Stimulated activated CD4-positive, alpha-beta T cell treated with anti-CD3 and anti-CD28 coated beads, Interleukin-1b, Interleukin-23, amount 100 ng/mL, for 48 hours (primary cell): ENCODE results near the gene CCDC97.
"Not testable (repeated sequence)": the region's sequence is repeated elsewhere in the genome, so short reads cannot be mapped to it uniquely, and the experiment has no call there.

Source experiments
- DNase-seq: peaks from one replicate; pipeline ENCODE4 v3.0.0-alpha.2; 2020

The CCDC97 gene

DNA sequence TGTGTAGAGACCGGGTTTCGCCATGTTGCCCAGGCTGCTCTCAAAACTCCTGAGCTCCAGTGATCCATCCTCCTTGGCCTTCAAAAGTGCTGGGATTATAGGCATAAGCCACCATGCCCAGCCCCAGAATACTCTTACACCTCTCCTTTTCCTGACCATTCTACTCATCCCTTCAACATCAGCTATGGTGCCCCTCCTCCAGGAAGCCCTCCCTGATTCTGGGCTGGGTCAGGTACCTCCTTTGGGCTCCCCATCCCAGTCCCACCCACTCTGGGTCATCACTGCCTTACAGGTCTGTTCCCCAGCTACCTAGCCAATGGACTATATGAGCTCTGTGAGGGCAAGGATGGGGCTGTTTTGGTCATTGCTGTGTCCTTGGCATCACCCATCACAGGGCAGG is 34.2 kb downstream of the CCDC97 start:
- DNase-seq, result no peak

- DNase-seq, result not testable (repeated sequence)
Measured at GRCh38 chr19:41346916-41347315, 36.9 kb downstream of the CCDC97 start.

DNA sequence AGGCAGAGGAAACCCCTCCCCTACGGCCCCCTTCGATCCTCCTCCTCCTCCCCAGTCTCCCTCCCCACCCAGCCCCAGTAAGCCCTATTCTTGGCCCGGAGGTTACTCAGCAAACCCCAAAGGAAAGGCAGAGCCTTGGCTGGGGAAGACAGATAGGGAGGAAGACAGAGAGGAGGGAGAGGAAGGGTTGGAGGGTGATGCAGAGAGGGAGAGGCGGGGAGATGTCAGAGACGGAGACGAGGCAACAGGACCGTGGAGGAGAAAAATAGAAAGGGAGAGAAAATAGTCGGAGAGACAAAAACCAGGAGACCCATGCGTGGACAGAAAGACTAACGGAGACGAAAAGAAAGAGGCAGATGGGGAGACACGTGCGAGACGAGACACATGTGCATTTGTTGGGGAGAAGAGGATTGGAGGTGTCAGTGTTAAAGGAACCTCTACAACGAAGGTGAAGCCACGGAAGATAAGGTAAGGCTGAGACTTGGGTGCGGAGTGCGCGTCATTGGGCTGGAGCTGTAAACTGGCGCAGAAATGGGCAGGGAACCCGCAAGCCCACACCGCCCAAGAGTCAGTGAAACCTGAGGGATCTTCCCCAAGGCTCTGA is 40.9 kb downstream of the CCDC97 start:
- DNase-seq, result no peak

DNA sequence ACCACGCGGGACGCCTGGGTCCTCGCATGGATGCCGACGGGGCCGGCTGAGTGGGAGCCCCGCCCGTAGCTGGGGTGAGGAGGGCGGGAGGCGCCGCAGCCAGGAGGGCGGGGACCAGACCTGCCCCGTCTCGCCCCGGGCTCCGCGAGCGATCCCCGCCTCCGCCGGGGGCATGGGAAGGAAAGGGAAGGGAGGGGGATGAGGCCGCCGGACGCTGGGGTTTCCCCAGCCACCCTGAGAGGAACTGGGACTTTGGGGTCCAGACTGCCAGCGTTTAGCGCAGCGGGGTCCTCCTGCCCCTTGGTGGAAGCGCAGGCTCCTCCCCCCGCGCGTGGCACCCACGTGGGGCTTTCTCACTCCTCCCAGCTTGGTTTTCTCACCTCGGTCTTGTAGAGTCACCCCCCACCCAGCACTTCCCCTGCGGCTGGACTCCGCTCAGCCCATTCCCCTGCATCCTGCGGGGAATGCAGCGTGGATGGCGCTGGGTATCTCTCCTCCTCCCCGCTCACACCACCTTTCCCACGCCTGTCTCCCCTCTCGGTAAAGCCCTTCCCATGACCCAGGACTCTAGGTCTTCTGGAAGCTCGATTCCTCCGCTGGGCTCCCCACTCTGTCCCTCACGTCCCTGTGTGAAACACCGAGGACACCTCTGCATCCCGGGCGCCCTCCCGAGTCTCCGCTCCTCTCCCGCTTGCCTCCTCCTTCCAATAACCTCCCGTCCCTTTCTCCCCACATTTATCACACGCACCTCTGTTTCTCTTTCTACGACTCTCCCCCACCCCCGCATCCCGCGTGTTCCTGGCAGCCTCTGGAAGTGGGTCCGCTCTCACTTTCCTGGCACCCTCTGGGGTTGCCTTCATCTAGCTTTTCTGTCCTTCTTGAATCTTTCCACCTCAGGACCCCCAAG is 41.6 kb downstream of the CCDC97 start:
- DNase-seq, result peak; percentile 80

DNA sequence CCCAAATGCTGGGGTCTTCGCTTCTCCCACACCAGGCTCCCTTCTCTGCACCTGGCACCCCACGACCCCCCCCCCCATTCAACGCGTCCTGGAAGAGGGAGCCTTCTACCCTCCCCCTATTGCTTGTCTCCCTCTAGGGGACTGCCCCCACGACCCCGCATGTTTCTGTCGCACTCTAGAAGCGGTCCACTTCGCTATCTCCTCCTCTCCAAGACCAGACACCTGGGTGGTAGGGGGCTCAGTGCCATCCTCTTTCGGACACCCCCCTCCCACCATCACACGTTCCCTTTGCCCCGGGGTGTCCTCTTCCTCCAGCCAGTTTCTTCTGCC is 42.3 kb downstream of the CCDC97 start:
- no peak for DNase-seq

DNA sequence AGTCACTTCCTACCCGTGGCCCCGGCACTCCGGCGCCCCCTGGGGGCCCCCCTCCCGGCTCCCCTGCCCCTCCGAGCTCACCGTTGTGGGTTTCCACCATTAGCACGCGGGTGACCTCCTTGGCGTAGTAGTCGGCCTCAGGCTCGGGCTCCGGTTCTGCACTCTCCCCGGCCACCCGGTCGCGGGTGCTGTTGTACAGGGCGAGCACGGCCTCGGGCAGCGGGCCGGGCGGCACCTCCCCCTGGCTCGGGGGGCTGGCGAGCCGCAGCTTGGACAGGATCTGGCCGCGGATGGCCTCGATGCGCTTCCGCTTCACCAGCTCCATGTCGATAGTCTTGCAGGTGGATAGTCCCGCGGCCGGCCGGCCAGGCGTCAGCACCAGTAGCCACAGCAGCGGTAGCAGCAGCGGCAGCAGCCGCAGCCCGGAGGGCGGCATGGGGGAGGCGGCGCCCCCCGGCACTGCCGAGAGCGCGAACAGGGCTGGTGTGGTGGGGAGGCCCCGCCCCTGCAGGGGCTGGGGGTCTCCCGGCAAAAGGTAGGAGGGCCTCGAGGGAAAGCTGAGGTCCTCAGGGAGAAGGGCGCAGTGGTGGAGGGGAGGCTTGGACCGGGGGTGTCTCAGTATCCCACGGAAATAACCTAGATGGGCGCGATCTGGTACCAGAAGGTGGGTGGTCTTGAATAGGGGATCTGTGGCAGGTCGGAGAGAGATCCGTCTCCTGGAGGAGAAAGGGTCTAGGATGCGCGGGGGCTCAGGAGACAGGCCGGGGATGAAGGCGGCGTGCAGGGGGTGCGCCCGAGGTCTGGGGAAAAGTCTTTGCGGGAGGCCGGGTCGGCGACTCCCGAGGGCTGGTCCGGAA is 42.9 kb downstream of the CCDC97 start:
- peak; percentile 76 for DNase-seq

DNA sequence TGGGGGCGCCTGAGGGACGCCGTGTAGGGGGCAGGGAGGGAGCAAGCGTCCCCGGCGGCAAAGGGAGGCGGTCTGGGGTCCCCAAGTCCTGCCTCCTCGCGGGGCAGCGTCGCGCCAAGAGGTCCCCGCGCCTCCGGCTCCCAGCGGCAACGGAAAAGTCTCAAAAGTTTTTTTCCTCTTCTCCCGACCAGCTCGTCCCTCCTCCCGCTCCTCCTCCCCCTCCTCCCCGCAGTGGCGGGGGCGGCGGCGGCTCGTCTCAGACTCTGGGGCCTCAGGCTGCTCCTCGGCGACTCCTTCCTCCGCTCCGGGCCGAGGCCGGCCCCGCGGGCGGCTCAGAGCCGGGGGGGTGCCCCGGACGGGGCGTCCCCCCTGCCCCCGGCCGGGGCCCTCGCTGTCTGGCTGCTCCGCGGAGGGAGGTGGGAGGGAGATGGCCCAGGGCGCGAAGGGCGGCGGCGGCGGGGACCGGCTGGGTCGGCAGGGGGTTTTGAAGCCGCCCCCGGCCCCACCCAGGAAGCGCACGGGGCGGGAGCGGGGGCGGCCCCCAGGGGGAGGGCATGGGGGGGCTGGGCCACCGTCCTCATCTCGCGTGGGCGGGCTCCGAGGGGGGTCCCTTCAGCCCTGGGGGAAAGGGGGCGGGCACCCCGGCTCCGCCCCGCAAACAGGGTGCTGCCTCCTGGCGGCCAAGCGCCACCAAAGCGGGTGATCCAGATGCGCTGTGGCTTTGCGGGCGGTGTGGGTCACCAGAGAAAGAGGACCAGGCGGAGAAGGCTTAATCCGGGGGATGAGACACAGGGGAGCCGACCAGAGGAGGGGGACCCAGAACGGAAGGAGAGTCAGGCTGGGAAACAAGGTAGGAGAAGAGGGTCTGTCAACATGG is 43.7 kb downstream of the CCDC97 start, which contains the start of gene TGFB1:
Gene TGFB1, minus strand, starts transcription at position 457 of the 877 bp plus-strand sequence. CDS start 878 bp downstream, outside the sequence.
- peak; percentile 88 for DNase-seq

GRCh38 chr19:41354343-41354953 is 44.5 kb downstream of the CCDC97 start:
- no peak for DNase-seq

DNA sequence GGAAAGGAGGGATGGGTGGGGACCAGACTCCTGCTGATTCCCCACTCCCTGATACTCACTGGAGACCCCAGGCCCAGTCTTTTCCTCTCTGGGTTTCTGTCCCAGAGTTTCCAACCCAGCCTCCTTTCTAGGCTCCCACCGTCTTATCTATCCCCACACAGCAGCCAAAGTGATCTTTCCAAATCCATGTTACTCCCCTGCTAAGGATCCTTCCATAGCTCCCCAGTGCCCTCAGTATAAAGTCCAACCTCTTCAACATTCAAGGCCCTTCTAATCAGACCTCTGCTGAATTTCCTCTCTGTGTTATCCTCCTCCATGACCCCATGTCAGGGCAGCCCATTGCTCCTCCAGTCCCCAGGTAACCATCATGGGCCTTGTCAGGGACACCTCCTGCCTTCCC is 45.1 kb downstream of the CCDC97 start:
- no peak for DNase-seq

- no peak for DNase-seq
Measured at GRCh38 chr19:41355802-41356201, 45.8 kb downstream of the CCDC97 start.

DNA sequence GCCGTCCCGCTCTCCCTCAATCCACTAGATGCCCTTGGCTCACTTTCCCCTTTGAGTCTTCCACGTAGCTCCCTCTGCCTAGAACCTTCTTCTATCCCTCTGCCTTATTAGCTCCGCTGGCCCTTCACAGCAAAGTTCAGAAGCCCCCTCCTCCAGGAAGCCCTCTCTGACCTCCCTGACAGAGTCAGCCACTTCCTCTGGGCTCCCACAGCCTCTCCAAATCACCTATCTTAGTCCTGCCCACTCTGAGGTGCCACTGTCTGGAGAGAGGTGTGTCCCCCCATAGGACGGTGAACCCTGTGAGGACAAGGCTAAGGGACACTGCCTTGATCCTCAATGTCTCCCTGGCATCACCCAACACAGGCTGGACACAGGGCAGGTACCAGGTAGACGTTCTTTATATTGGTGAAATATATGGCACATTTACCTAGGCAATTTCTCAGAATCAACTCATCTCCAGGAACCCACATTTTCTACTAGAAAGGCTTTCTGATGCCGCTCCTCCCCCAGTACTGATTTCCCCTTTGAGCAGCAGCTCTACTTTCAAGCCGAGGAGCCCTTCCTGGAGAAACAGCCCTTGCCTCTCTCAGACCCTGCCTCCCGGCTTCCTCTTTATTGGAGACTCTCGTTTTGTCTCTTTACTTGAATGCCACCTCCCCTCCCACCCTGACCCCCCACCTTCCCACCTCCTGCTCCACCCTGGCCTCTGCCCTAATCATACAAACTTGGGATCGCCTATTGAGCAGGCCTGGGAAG is 47.2 kb downstream of the CCDC97 start:
- peak; percentile 13 for DNase-seq

GRCh38 chr19:41357746-41358145 is 47.8 kb downstream of the CCDC97 start:
- DNase-seq, result no peak

- no peak for DNase-seq
Measured at GRCh38 chr19:41359741-41360140, 49.8 kb downstream of the CCDC97 start.

DNA sequence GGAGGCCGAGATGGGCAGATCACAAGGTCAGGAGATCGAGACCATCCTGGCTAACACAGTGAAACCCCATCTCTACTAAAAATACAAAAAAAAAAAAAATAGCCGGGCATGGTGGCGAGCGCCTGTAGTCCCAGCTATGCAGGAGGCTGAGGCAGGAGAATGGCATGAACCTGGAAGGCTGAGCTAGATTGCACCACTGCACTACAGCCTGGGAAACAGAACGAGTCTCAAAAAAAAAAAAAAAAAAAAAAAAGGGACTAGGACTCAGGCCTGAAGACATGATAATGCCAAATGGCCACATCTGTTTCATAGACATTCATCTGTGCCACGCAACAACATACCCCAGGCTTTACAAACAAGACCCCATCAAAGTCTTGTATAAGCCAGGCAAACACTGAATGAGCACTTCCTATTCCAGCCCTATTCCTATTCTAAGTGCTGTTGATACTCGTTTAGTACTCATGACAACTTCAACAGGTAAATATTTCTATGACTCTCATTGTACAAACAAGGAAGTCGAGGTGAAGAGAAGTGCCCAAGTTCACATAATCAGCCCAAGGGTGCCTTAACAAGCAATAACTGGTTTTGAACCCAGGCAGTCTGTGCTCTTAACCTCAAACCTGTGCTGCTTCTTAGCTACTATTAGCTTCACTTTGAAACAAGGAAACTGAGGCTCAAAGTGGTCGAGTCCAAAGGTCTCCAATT is 52.3 kb downstream of the CCDC97 start:
- no peak for DNase-seq

DNA sequence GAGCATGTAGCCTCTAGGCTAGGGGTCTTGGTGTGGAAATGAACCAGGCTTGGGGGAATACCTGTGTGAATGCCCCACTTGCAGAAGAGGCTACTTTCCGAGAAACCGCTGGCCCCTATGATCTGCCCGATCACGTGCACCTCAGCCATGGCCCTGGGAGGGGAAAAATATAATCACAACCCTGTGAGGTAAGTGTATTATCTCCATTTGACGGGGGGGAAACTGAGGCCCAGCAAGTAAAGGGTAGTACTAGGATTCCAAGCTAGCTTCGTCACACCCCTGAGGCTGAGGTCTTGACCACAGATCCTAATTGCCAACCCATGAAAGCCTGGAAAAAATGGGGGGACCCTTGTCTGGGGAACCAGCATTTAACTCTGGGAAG is 53.4 kb downstream of the CCDC97 start:
- no peak for DNase-seq

GRCh38 chr19:41363753-41364523 is 54.0 kb downstream of the CCDC97 start, which contains the start of gene B9D2:
B9D2 (minus strand) TSS chr19:41364149; CDS start chr19:41363519, 630 bp downstream.
- peak; percentile 98 for DNase-seq

GRCh38 chr19:41364524-41365391 is 54.8 kb downstream of the CCDC97 start:
- no peak for DNase-seq

DNA sequence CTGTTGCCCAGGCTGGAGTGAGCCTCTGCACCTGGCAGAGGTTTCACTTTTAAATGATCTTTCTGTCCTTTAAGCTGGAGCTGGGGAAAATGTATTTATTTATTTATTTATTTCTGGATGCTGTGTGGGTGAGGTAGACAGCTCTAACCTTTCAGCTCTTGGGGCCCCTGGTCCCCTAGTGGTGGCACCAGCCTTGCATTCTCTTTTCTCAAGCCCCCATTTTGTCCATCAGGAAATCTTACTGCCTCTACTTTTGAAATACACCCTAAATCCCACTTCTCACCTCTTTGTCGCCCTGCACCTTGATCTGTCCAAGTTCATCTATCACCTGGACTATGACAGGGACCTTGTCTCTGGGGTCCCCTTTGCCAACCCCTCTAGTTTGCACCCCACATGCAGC is 56.1 kb downstream of the CCDC97 start:
- DNase-seq, result peak; percentile 17
